HG03066 (cell line): ENCODE data around the gene MPP3.

Experiments used
- ATAC-seq: cut with Tn5 transposase; IDR thresholded peaks from one replicate; pipeline ENCODE4 v1.9.1; 2021; ENCODE audit warnings: low read depth; ENCODE audit not compliant: unreplicated experiment

The MPP3 gene

DNA sequence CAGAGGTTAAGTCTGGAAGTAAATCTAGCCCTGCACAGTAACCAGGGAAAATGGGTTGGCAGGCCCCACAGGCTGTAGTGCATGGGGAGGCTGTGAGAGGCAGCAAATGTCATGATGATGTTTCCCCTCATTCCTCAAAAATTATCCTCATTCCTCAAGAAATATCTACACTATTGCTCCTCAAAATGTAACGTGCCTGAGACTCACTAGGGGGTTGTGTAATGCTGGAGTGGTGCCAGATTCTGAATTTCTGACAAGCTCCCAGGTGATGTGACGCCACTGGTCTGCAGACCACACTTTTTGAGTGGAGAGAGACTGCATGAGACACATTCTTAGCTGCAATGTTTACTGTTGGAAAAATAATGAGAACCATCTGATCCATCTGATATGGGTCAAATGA, 1.2 kb upstream of the MPP3 start:
- no peak for ATAC-seq

DNA sequence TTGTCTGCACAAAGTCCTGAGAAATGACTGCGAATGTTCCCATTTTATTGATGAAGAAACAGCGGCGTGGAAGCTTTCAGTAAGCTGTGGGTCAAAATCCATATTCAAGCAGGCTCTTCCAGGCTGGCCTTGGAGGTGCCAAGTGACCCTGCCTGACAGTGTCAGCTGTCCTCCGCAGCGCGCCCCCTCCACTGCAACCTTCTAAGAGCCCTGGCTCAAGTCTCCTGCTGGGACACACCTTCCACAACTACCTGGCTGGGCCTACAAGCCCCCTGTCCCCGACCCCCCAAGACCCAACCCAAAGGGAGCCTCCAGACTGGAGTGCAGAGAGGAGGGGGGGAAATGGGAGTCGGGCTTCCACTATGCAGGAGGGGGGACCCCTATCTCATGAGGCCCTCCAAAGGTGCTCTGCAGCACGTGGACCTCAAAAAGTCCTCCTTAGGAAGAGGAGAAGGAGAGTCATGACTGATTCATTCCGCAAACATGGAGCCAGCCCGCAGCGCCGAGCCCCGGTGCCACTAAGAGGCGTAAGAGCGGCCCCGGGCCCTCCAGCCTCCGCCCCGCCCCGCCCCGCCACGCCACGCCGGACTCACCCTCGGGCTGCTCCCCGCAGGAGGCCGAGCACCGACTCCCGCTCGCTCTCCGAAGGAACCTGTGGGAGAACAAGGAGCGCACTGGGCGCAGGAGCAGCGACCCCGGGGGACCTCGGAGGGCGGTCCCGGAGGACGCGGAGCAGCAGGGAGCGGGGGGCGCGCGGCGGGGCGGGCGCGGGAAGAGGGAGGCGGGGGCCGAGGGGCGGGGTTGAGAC, 574 bp downstream of the MPP3 start:
- no peak for ATAC-seq

DNA sequence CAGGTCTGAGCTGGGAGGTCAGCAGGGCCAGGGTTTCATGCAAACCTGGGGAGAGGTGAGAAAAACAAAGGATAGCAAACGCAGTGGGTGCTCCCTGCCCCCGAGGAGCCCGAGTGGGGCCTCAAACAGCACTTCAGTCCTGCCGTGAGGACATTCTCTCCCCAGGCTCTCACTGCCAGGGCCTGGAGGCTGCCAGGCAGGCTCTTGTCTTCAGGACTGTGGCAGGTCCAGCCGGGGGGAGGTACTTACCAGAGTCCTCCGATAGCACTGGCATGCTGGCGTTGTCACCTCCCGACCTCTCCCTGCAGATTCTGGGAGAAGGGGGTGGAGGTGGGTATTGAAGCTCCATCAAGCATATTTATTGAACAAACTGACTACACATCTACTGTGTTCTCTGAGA, 1.3 kb downstream of the MPP3 start:
- no peak for ATAC-seq

DNA sequence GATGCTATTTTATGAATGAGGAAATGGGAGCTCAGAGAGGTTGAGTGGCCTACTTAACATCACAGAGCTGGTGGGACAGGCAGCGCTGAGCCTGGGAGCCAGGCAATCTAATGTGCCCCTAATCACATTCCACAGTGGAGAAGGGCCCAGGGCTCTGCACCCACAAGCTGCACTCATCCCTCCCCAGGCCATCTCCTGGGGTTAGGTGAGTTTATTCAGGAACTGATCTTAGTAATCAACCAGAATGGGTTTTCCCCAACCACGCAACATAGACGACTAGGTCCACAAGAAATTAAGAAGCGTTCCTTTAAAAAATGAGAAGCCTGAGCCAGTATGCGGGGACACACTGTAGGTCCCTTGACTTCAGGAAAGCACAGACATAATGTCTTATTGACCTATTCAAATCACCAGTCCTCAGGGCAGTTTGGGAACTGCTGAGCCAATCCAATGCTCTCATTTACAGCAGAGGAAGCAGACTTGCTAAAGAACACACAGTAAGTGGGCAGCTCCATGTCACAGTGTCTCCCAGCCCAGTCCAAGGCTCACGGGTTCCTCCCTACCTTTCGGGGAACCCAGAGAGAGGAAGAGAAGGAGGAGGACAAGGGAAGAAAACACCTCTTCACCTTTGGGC, 2.3 kb downstream of the MPP3 start:
- ATAC-seq = no peak

DNA sequence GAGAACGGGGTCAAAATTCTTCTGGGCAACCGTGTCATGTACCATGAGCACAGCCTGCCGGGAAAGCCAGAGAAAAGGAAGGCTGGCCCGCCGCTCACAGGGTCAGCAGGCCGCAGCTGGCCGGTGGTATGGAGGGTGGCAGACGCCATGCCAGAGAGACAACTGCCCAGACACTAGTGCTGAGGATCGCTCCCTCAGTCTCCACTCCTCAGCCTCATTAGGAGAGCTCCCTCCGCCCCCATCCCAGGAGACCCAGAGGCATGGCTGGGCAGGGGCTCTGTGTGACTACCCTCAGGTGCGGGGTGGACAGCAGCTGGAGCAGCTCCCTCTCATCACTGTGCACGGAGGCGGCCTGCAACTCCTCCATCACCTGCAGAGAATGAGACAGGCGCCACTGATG, 3.2 kb downstream of the MPP3 start:
- no peak for ATAC-seq

DNA sequence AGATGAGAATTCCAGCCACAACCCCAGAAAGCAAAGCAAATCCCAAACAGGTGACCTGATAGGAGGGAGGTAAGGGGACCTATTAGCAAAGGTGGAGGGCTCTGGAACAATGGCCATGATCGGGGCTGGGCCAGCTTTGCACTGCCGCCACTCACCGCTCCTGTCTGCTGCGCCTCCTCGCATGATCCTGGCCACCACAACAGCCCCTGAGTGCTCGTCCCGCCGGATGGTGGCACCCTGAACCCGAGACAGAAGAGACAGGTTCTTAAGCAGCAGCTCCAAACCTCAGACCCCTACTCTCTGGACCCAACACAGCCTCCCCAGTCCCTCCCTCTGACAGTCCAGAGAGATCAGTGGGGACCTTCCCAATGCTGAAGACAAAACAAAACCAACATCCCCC, 5.3 kb downstream of the MPP3 start:
- no peak for ATAC-seq

DNA sequence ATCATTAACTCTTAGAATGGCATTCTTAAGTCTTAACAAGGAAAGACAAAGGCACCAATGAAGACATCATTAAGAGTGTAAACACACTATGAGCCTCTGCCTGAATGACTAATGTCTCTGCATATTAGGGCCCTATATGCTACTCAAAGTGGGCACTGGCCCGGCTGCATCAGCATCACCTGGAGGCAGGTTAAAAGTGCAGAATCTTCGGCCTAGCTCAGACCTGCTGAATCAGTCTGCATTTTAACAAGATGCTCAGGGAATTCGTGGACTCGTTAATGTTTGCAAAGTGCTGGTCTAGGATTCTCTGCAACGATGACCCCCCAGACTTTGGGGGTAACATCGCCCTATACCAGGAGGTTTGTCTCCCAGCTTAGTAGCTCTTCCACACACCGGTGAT, 6.7 kb downstream of the MPP3 start:
- ATAC-seq = no peak

DNA sequence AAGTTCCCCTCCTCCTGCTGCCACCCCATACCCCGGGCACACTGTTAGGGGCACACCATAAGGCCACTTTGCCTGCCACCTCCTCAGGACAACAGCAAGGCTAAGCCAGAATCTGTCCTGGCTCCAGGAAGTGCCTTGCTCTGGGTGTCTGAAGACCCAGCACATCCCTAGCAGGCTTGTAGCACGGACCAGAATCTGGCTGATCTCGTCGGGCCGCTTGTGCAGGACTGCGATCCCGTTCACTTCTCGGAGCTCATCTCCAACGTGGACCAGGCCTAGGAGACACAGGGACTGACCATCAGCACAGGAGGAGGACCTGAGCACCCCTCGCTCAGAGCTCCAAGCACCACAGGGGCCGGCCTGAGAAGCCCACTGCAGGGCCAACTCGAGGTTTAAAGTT, 7.4 kb downstream of the MPP3 start:
- no peak for ATAC-seq

DNA sequence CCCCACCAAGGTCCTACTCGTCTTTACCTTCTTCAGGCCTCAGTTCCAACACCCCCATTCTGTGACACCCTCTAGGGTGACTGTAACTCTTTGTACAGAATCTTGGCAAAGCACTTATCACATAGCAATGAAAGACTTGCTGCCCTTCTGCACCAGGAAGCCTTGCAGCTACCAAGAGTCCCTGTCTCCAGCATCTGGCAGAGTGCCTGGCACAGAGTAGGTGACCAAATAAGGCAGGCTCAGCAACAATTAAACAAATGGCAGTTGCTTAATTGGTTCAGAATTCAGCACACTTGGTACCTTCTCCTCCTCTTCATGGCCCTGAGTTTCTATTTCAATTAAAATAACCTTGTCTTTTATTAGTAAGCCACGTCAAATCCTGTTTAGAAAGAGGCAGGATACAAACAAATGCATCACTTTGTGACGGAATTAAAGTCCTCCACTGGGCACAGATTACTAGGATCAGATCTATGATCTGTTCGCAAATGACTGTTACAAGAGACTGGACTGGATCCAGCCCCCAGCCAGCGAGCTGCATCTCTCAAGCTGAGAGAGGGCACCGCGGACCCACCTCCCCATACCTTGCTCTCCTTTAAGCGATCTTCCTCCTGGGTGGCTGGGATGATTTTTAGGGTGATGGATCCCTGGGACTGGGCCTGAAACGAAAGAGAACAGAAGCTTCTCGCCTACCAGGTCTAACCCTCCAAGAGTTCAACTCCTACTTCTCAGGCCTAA, 9.4 kb downstream of the MPP3 start:
- no peak for ATAC-seq

DNA sequence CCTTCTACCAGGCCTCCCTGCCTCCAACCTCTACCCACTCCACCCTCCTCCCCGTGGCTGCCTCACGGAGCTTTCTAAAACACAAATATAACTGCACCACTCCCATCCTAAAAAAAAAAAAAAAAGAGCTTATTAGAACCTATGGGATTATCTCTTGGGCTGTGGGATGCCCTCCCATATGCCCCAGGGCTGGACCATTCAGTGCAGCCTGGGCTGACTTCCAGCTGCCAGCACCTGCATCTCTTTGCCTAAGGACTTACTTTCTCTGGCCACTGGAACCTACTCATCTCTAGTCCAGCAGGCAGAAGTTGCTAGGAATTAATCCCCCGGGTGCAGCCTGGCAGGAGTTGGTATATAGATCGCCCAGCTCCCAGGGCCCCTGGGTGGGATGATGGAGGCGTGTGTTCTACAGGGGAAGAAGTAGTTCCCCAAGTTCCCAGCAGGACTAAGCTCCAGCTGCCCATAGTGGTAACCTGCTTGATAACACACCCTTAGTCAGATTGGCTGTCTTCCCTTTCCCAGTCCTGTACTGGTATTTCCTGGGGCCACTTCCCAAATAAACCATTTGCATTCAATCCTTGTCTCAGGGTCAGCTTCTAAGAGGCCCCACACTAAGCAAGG, 10.3 kb downstream of the MPP3 start:
- ATAC-seq = no peak

DNA sequence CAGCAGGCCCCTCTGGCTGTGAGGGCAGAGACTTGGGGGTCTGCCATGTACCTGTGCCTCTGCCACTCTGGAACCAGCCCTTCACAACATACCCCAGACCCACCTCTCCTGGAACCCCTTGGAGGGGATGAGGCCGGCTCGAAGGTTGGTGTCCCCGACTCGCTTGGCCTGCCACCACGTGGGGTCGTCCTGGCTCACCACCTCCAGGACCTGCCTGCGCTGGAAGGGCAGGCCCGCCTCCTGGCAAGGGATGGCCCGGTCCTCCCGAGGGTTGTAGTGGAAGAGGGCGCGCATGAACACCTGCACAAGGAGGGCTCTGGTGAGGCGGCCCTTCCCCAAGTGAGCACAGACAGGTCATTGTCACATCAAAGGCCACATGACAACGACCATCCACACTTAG, 12.2 kb downstream of the MPP3 start:
- no peak for ATAC-seq

DNA sequence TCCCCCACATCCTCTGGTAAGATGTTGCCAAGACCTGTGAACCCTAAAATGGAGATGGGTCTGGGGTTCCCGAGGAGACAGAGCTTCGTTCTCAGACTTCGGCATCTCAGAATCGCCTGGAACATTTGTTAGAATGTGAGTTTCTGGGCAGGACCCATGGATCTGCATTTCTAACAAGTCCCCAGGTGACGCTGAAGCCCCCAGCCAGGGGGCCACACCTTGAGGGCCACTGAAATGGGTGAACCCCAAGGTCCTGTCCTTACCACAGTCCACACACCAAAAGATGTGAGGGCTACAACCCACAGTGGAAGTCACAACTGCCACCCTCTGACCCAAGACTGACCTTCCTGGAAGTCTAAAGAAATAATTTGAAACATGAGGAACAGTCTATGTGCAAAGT, 14.0 kb downstream of the MPP3 start:
- no peak for ATAC-seq

DNA sequence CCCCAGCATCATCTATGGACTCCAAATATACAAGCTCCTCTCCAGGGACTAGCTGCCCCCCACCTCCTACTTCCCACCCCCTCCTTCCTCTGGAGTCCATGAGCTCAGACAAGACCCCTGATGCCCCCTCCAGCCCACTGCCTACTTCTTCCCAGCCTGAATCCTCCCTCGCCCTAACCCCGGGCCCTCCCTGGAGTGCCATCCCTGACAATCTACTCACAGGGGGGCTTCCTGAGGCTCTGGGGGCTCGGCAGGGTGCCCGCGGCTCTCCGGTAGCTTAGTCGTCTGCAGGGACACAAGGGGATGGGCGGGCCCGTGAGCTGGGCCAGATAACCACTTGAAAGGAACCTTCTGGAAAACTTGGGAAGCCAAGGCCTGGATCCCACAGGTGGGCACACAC, 15.1 kb downstream of the MPP3 start:
- ATAC-seq = no peak

DNA sequence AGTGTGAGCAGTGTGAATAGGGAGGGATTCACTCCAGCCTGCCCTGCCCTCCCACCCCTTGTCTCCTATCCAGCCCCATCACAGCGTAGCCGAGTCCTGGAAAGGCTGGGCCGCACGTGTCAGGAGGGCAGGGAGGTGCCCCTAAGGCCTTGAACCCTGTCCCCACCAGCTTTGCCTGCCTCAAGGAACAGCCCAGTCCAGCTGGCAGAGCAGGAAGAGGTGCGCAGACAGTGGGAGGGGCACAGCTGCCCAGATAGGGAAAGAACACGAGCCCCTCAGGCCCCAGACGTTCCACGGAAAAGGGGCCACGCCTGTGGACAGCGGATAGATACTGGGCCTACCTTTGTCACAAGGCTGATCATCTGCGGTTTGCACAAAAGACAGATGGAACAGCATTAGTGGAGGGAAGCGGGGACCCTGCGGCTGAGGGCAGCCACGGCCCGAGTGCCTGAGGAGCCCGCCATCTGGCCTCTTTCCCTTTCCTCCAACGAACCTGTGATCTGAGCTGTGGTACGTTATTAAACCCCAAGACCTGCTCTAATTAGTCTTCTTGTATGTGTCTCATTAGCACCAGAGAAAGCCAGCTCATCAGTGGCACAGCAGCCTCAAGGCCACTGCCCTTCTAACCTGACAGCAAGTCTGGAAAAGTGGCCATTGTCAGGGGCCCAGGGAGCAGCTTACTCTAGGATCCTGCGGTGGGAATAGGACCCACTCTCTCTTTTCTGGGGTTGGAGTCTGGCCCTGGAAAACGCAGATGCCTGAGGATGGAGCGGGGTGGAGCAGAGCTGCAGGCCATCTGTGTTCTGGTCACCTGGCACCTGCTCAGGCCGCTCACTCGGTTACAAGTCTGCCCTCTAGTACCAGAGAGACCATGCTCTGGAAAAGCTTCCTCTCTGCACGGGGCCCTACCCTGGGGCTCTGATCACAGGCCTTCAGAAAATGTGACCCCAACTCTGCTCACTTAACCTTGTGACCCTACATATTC, 16.3 kb downstream of the MPP3 start:
- ATAC-seq = no peak

DNA sequence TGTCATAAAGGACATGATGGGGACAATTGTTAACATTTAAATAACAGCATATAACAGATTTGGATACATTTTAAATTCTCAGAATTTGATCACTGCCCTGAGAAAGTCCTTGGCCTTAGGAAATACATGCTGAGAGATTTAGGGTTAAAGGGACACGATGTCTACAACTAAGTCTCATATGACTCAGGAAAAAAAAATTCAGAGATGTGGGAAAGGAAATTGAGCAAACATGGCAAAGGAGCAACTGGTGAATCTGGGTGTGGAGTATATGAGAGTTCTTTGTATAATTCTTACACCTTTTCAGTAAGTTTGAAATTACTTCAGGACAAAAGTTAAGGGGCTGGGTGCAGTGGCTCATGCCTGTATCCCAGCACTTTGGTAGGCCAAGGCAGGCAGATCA, 18.2 kb downstream of the MPP3 start:
- no peak for ATAC-seq

DNA sequence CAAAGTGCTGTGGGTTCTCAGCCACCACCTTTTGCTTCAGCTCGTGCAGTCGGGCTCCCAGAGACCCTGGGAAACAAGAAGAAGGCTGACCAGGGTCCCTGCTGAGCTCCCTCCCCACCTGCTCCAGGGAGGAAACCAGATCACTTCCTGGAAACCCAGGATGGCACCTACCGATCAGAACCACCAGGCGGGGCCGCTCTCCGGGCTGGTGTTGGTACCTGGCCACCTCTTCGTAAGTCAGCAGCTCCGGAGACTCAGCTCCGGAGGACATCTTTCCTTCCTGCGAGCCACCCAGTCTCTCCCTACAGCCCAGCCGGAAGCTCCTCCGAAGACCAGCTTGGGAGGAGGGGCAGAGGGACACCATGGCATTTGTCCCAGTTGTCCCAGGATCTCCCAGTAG, 18.9 kb downstream of the MPP3 start:
- ATAC-seq = no peak

DNA sequence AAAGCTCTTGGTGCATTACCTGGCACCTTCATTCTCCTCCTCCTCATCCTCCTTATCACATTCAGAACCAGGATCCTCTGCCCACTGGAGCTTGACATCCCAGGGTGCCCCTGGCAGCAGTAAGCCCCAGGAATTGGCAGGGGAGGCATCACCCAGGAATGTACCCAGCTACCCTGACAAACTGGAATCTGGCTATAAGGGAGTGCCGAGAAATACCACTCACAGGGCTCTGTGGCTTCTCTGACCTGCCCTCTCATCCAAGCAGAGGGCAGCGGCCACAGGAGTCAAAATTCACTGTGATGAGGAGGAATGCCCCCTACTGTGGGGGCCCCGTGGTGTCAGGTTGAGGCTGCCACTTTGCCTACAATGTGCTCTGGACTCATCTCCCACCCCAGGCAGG, 19.6 kb downstream of the MPP3 start:
- no peak for ATAC-seq

DNA sequence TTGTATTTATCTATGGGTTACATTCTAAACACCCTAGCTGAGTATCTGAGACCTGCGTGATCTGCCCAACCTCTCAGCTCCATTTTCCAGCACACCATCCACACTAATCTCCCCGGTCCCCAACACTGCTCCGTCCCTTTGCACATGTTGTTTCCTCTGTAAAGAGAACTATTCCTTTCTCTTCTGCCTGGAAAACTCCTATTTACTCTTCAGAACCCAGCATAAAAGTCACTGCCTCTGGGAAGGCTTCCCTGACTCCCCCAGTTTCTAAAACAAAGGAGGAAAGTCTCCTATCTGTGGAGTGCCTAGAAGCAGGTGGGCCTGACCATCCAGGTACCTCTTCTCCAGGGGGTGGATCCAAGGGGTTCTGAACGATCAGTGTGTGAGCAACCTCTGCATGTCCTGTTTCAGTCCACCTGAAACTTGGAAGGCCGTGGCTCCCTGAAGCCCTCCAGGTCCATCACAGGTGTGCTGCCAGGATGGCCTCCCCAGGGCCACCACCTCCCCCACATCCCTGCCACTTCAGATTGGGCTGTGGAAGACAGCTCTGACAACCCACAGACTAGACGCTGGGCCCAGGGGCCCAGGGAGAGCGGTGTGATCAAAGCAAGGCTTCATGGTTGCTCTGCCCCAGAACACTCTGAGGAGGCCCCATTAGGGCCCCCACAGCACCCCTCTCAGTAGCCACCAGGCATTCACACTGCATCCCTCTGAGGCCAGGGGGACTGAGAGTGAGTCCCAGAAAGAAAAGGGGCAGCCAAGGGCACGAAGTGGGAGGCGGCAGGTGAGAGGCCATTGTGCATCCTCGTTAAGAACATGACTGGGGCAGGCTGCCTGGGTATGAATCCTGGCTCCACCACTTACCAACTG, 20.3 kb downstream of the MPP3 start:
- no peak for ATAC-seq

DNA sequence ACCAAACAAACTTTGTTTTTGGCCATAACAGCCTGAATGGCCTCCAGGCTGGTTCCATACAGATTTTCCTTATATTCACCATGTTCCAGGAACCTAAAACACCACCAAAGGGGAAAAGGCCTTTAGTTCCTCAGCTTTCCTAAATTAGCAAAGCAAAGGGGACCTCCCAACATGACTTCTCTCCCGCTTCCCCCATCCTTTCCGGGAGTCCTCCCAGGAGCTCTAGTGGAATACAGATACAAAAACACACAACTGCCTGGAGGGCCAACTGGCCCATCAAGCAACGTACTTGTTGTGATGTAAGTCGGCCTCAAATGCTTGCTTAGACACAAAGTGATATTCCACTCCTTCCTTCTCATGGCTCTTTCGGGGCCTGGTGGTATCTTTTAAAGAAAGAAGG, 22.1 kb downstream of the MPP3 start:
- no peak for ATAC-seq
